Common myeloid progenitor, CD34-positive (primary cell): ENCODE results near the gene TMEM247.
A peak's percentile ranks its signal among the peaks of the same experiment; 100 is the strongest.
"Not testable (repeated sequence)": the region's sequence is repeated elsewhere in the genome, so short reads cannot be mapped to it uniquely, and the experiment has no call there.

Source experiments
- CTCF ChIA-PET: fragments of 350-600 bp; sonication (Branson Sonifier 250); formaldehyde crosslinking; loops from one replicate; lab custom pipeline; 2021; ENCODE audit warnings: antibody characterized with exemption; lab: Charles Lee
- POLR2A ChIA-PET: fragments of 350-600 bp; sonication (Branson Sonifier 250); formaldehyde crosslinking; loops from one replicate; lab custom pipeline; 2021; ENCODE audit warnings: antibody characterized with exemption; lab: Charles Lee
- DNase-seq, 3 donors: peaks; one replicate each; pipeline versions ENCODE4 v3.0.0 to v3.0.0-alpha.2; 2013
- H3K27ac ChIP-seq, 2 experiments: 1 replicate in 1 of 2; 2 replicates in 1 of 2; pipeline ENCODE4 v1.7.0; 2013; ENCODE audit warnings: inconsistent platforms in 2 of 2, low read length in 2 of 2, mild to moderate bottlenecking in 2 of 2, low read depth in 1 of 2, moderate library complexity in 1 of 2; ENCODE audit not compliant: severe bottlenecking in 2 of 2, insufficient read depth in 1 of 2, poor library complexity in 1 of 2
- H3K27me3 ChIP-seq, 5 experiments: replicated peaks in 2 of 5; 1 replicate in 3 of 5; 2 replicates in 2 of 5; pipeline versions ENCODE4 v1.6.1 to v1.7.0; 2013; ENCODE audit warnings: low read length in 4 of 5, mild to moderate bottlenecking in 2 of 5, moderate library complexity in 2 of 5, inconsistent platforms in 1 of 5; ENCODE audit not compliant: insufficient read depth in 5 of 5, control insufficient read depth in 4 of 5
- H3K36me3 ChIP-seq, 4 experiments: 1 replicate in 2 of 4; 2 replicates in 2 of 4; pipeline versions ENCODE4 v1.6.1 to v1.7.0; 2013; ENCODE audit warnings: low read length in 3 of 4, control low read depth in 1 of 4, mild to moderate bottlenecking in 1 of 4; ENCODE audit not compliant: control insufficient read depth in 4 of 4, insufficient read depth in 4 of 4
- H3K4me1 ChIP-seq, 4 experiments: 1 replicate in 3 of 4; 2 replicates in 1 of 4; pipeline versions ENCODE4 v1.6.1 to v1.7.1; 2013; ENCODE audit warnings: low read length in 3 of 4, mild to moderate bottlenecking in 3 of 4, control low read depth in 1 of 4, inconsistent platforms in 1 of 4, moderate library complexity in 1 of 4; ENCODE audit not compliant: control insufficient read depth in 4 of 4, insufficient read depth in 4 of 4; ENCODE audit errors: control extremely low read depth in 1 of 4
- H3K4me3 ChIP-seq, 7 experiments: 1 replicate in 4 of 7; 2 replicates in 3 of 7; pipeline versions ENCODE4 v1.5.1 to v1.7.0; 2013; ENCODE audit warnings: mild to moderate bottlenecking in 7 of 7, low read length in 6 of 7, moderate library complexity in 6 of 7, inconsistent platforms in 2 of 7, low read depth in 2 of 7, control low read depth in 1 of 7; ENCODE audit not compliant: insufficient read depth in 4 of 7, control insufficient read depth in 1 of 7; ENCODE audit errors: extremely low read depth in 1 of 7
- H3K9me3 ChIP-seq, 5 experiments: 1 replicate in 4 of 5; 2 replicates in 1 of 5; pipeline versions ENCODE4 v1.6.1 to v1.7.1; 2013; ENCODE audit warnings: low read length in 4 of 5, mild to moderate bottlenecking in 2 of 5, inconsistent platforms in 1 of 5, low read depth in 1 of 5, moderate library complexity in 1 of 5; ENCODE audit not compliant: control insufficient read depth in 4 of 5, insufficient read depth in 2 of 5; ENCODE audit errors: control extremely low read depth in 1 of 5
- WGBS: methylation state at CpG from one replicate; pipeline ENCODE4 v1.1.5; 2013; ENCODE audit not compliant: insufficient coverage; 5-methylcytosine and 5-hydroxymethylcytosine counted together

The TMEM247 gene

DNA sequence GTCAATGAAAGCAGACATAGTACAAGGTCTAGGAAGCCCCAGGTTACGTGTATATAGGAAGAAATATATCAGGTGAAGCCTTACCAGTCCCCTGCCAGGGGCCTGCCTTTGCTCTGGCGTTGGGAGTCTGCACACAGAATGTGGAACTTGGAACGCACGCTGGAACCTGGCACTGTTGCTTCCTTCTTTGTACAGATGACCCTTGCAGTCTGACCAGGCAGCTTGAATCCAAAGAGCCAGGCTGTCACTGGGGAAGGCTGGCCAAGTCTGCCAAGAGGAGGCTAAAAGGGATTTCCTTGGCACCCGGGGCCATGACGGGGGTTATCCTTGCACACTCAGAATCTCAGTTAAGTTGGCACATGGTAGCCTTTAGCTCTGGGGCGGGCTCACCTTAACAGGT, 39.5 kb downstream of the TMEM247 start:
- ChIA-PET CTCF (interaction anchor here (1.0 to 1.6 kb wide), 3 partner anchors 8 to 36 kb away, joined by 3 to 4 read pairs (median 4); no protein-coding TSS in a partner anchor), POLR2A (no interaction called here)
- Histone ChIP-seq H3K4me1 (peaks cover 0 to 3% (median 0%) of the 10 kb centered on the region in 4 experiments), H3K4me3 (no peak overlapping the region), H3K9me3 (peaks cover 0 to 27% (median 1%) of the 10 kb centered on the region in 5 experiments), H3K27me3 (no peaks in the 10 kb centered on the region), H3K36me3 (no peaks in the 10 kb centered on the region), H3K27ac (no peak overlapping the region)
- no peak for DNase-seq
- 94% methylated on average over 7 of the region's 7 CpGs for WGBS

GRCh38 chr2:46519265-46519664, 39.9 kb downstream of the TMEM247 start:
- CTCF ChIA-PET: interaction anchor here (1.0 to 1.6 kb wide), 3 partner anchors 9 to 37 kb away, joined by 3 to 4 read pairs (median 4); no protein-coding TSS in a partner anchor
- no peaks in the 10 kb centered on the region for H3K27me3 ChIP-seq
- H3K36me3 ChIP-seq: no peaks in the 10 kb centered on the region
- 76% methylated on average over 3 of the region's 7 CpGs for WGBS
- H3K27ac ChIP-seq: no peak overlapping the region
- H3K4me3 ChIP-seq: no peak overlapping the region
- DNase-seq: no peak
- peaks cover 0 to 27% (median under 1%) of the 10 kb centered on the region in 5 experiments for H3K9me3 ChIP-seq
- POLR2A ChIA-PET: no interaction called here
- H3K4me1 ChIP-seq: peaks cover 0 to 3% (median 0%) of the 10 kb centered on the region in 4 experiments

- 92% methylated on average over 10 of the region's 10 CpGs for WGBS
- ChIA-PET CTCF (interaction anchor here (1.2 to 1.6 kb wide), 2 partner anchors 9 to 38 kb away, joined by 4 read pairs; no protein-coding TSS in a partner anchor), POLR2A (no interaction called here)
- no peaks in the 10 kb centered on the region for H3K36me3 ChIP-seq
- peaks cover 0 to 22% (median 0%) of the 10 kb centered on the region in 5 experiments for H3K9me3 ChIP-seq
- peaks cover 0 to 3% (median 0%) of the 10 kb centered on the region in 4 experiments for H3K4me1 ChIP-seq
- no peaks in the 10 kb centered on the region for H3K27me3 ChIP-seq
- DNase-seq: no peak
- H3K27ac ChIP-seq: no peak overlapping the region
- no peak overlapping the region for H3K4me3 ChIP-seq
Observed at GRCh38 chr2:46520130-46520711, 40.9 kb downstream of the TMEM247 start.

DNA sequence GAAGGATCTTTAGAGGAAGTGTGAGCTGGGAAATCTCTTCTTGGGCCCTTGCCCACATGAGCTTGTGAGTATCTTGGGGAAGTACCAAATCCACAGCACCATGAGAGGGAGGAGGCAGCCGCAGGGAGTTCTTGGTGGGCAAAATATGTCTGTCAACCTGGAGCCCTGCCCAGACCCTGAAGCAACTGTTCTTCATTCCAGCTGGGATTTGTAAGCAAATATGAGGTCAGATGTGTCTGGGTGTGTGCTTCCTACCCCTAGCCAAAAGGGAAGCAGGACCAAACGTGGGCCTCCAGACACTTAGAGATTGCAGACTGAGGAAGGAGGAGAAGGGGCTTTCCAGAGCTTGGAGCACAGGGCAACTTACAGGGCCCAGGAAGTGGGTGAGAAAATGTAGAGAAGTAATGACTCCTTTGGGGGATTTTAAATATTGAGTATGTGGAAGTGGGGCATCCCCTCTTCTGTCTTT, 41.9 kb downstream of the TMEM247 start:
- Histone ChIP-seq H3K27ac (no peak overlapping the region), H3K4me1 (peaks cover 0 to 3% (median 0%) of the 10 kb centered on the region in 4 experiments), H3K36me3 (no peaks in the 10 kb centered on the region), H3K27me3 (no peaks in the 10 kb centered on the region), H3K4me3 (no peak overlapping the region), H3K9me3 (peaks cover 0 to 12% (median 0%) of the 10 kb centered on the region in 5 experiments)
- ChIA-PET POLR2A (no interaction called here), CTCF (no interaction called here)
- DNase-seq: peak in 2 of 3 donors; percentile 50 to 58
- WGBS: 44% methylated on average over 2 of the region's 2 CpGs

DNA sequence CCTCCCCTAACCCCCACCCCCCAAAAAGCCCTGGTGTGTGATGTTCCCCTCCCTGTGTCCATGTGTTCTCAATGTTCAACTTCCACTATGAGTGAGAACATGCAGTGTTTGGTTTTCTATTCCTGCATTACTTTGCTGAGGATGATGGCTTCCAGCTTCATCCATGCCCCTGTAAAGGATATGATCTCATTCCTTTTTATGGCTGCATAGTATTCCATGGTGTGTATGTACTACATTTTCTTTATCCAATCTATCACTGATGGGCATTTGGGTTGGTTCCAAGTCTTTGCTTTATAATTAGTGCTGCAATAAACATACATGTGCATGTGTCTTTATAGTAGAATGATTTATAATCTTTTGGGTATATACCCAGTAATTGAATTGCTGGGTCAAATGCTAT, 43.0 kb downstream of the TMEM247 start:
- H3K4me3 ChIP-seq, H3K9me3 ChIP-seq, H3K27ac ChIP-seq, H3K27me3 ChIP-seq, CTCF ChIA-PET, H3K4me1 ChIP-seq, DNase-seq, H3K36me3 ChIP-seq, POLR2A ChIA-PET: not testable (repeated sequence)

DNA sequence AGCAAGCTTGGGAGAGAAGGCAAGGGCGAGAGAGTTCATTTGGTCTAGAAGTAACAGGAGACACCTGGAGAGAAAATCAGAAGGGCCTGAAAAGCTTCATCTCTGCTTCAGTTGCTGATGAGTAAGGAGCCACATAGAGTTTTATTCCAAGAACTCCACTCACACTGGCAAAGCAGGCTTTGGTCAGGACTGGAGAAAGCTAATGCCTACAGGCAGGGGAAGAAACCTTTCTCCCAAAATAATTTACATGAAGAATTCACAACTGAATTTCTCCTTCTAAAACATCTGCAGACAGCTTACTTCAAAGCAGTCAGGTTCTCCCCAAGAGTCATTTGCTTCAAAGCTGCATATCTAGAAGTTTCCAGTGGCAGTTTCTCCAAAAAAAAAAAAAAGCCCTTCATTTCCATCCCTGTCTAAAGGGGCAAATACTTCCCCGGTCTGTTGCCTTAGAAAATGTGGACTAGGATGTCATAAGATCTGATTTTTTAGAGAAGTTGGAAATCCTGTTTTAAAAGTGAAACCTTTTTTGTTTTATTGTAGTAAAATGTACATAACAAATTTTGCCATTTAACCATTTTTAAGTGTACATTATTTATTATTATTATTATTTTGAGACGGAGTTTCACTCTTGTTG, 46.3 kb downstream of the TMEM247 start:
- 100% methylated on average over 1 of the region's 3 CpGs for WGBS
- no peaks in the 10 kb centered on the region for H3K9me3 ChIP-seq
- H3K36me3 ChIP-seq: no peaks in the 10 kb centered on the region
- H3K27ac ChIP-seq: no peak overlapping the region
- DNase-seq: no peak
- ChIA-PET POLR2A (interaction anchor here (0.9 kb wide), 1 partner anchor 9 kb away, joined by 7 read pairs; no protein-coding TSS in a partner anchor), CTCF (interaction anchor here (0.6 to 1.6 kb wide), 3 partner anchors 12 to 1357 kb away, joined by 3 to 4 read pairs (median 3); no protein-coding TSS in a partner anchor)
- H3K4me1 ChIP-seq: peaks cover 0 to 3% (median 0%) of the 10 kb centered on the region in 4 experiments
- H3K27me3 ChIP-seq: no peaks in the 10 kb centered on the region
- no peak overlapping the region for H3K4me3 ChIP-seq

DNA sequence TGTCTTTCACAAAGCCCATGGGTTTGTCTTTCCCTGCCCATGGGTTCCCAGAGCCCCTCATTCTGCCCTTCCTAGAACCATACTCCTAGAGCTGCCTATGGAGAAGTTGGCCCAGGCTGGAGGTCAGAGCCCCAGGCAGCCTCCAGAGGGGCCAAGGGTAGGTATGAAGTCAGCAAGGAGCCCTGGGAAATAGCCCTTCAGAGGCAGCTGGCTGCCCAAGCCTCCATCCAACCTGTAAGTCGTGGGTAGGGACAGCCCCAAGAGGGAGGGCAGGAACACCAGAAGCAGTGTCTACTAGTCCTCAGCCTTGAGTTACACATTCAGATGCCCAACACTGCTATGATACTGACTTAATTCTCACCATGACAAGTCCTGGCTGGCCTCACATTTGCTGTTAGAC, 49.5 kb downstream of the TMEM247 start:
- Histone ChIP-seq H3K36me3 (no peaks in the 10 kb centered on the region), H3K27ac (no peak overlapping the region), H3K9me3 (peaks cover 0 to under 1% (median 0%) of the 10 kb centered on the region in 5 experiments), H3K4me3 (no peak overlapping the region), H3K4me1 (peaks cover 0 to under 1% (median under 1%) of the 10 kb centered on the region in 4 experiments), H3K27me3 (no peaks in the 10 kb centered on the region)
- CTCF ChIA-PET: interaction anchor here (1.0 to 2.1 kb wide), 2 partner anchors 10 to 14 kb away, joined by 4 to 8 read pairs; no protein-coding TSS in a partner anchor
- 100% methylated on average over 1 of the region's 1 CpG for WGBS
- no peak for DNase-seq
- POLR2A ChIA-PET: no interaction called here
